IMR-90 (cell line): ENCODE results near the gene ADGRL3. TPM values are rescaled to one million over a fixed set of nuclear protein-coding genes. Genes with fewer than 3 reads are reported as not detected.

Source experiments
- ATAC-seq: fragments of 200-7000 bp; cut with Tn5 transposase; 2 replicates; pipeline ENCODE4 v1.9.1; 2020; ENCODE audit warnings: low read depth, mild to moderate bottlenecking, moderate library complexity
- BruUV-seq: library from RNA; stranded (reverse); fragments of 400-500 nt; replicated peaks from 2 replicates; lab custom pipeline; 2021; lab: Mats Ljungman, UMichigan
- CTCF ChIA-PET: fragments of 300-600 bp; formaldehyde crosslinking; extraction: SDS; loops from one replicate; lab custom pipeline; 2021; ENCODE audit warnings: antibody characterized with exemption; lab: Yijun Ruan, JAX
- POLR2A ChIA-PET: fragments of 300-600 bp; sonication (Branson Sonifier 250); formaldehyde crosslinking; loops from one replicate; lab custom pipeline; 2022; ENCODE audit warnings: antibody characterized with exemption; ENCODE audit not compliant: unreplicated experiment; lab: Charles Lee
- DNase-seq: peaks from one replicate; pipeline ENCODE4 v3.0.0; 2013
- H2AFZ ChIP-seq: replicated peaks from 2 replicates; pipeline ENCODE3; 2013; ENCODE audit warnings: low read length, mild to moderate bottlenecking; ENCODE audit not compliant: poor library complexity
- H2AK5ac ChIP-seq: 2 replicates; pipeline ENCODE4 v1.6.1; 2013; ENCODE audit warnings: low read depth, low read length, inconsistent platforms
- H2AK9ac ChIP-seq: replicated peaks from 2 replicates; pipeline ENCODE3; 2013; ENCODE audit warnings: mild to moderate bottlenecking, low read depth, low read length, moderate library complexity; ENCODE audit not compliant: poor library complexity
- H2BK120ac ChIP-seq: 2 replicates; pipeline ENCODE4 v1.6.1; 2013; ENCODE audit warnings: low read depth, low read length, inconsistent platforms
- H2BK15ac ChIP-seq: 3 replicates; pipeline ENCODE4 v1.6.1; 2013; ENCODE audit warnings: low read depth, low read length, inconsistent platforms
- H2BK20ac ChIP-seq: 2 replicates; pipeline ENCODE4 v1.6.1; 2013; ENCODE audit warnings: low read depth, mild to moderate bottlenecking, inconsistent platforms, low read length, moderate library complexity
- H2BK5ac ChIP-seq: 2 replicates; pipeline ENCODE4 v1.6.1; 2013; ENCODE audit warnings: mild to moderate bottlenecking, low read depth, low read length, inconsistent platforms; ENCODE audit not compliant: poor library complexity, severe bottlenecking
- H3K14ac ChIP-seq: replicated peaks from 2 replicates; pipeline ENCODE4 v1.6.1; 2013; ENCODE audit warnings: low read depth, low read length, inconsistent platforms
- H3K18ac ChIP-seq: 2 replicates; pipeline ENCODE4 v1.6.1; 2013; ENCODE audit warnings: low read depth, low read length, control low read depth
- H3K23ac ChIP-seq: 2 replicates; pipeline ENCODE4 v1.6.1; 2013; ENCODE audit warnings: low read depth, low read length, inconsistent platforms
- H3K27ac ChIP-seq: 2 replicates; pipeline ENCODE4 v1.5.1; 2013; ENCODE audit warnings: mild to moderate bottlenecking, control low read depth, low read length; ENCODE audit not compliant: insufficient read depth
- H3K27me3 ChIP-seq: 2 replicates; pipeline ENCODE4 v1.6.1; 2013; ENCODE audit warnings: low read length; ENCODE audit not compliant: control insufficient read depth, insufficient read depth
- H3K36me3 ChIP-seq: 2 replicates; pipeline ENCODE4 v1.6.1; 2013; ENCODE audit warnings: low read length, mixed read lengths; ENCODE audit not compliant: control insufficient read depth, insufficient read depth
- H3K4ac ChIP-seq: 2 replicates; pipeline ENCODE4 v1.6.1; 2013; ENCODE audit warnings: low read depth, low read length, inconsistent platforms
- H3K4me1 ChIP-seq: 2 replicates; pipeline ENCODE4 v1.6.1; 2013; ENCODE audit warnings: low read length, mixed read lengths; ENCODE audit not compliant: control insufficient read depth, insufficient read depth
- H3K4me2 ChIP-seq: 2 replicates; pipeline ENCODE4 v1.6.1; 2013; ENCODE audit warnings: low read depth, mild to moderate bottlenecking, control low read depth, low read length, moderate library complexity
- H3K4me3 ChIP-seq: 2 replicates; pipeline ENCODE4 v1.5.1; 2013; ENCODE audit warnings: low read depth, mild to moderate bottlenecking, control low read depth, low read length, moderate library complexity; ENCODE audit not compliant: insufficient read depth
- H3K56ac ChIP-seq: 2 replicates; pipeline ENCODE4 v1.6.1; 2013; ENCODE audit warnings: low read length, inconsistent platforms; ENCODE audit not compliant: insufficient read depth; ENCODE audit errors: extremely low read depth
- H3K79me1 ChIP-seq, 2 experiments: 2 replicates each; pipeline ENCODE4 v1.6.1; 2013; ENCODE audit warnings: low read length in 2 of 2, inconsistent platforms in 1 of 2, low read depth in 1 of 2
- H3K9ac ChIP-seq: 2 replicates; pipeline ENCODE4 v1.6.1; 2013; ENCODE audit warnings: low read depth, low read length, control low read depth
- H3K9me1 ChIP-seq: 2 replicates; pipeline ENCODE4 v1.6.1; 2013; ENCODE audit warnings: low read length, inconsistent platforms; ENCODE audit not compliant: insufficient read depth
- H3K9me3 ChIP-seq: 2 replicates; pipeline ENCODE4 v1.6.1; 2013; ENCODE audit warnings: low read length; ENCODE audit not compliant: control insufficient read depth, insufficient read depth
- H4K20me1 ChIP-seq: 2 replicates; pipeline ENCODE4 v1.6.1; 2013; ENCODE audit warnings: low read length, inconsistent platforms; ENCODE audit not compliant: insufficient read depth
- H4K5ac ChIP-seq: 2 replicates; pipeline ENCODE4 v1.6.1; 2013; ENCODE audit warnings: mild to moderate bottlenecking, low read depth, low read length, control low read depth
- H4K8ac ChIP-seq, 2 experiments: 2 replicates each; pipeline ENCODE4 v1.6.1; 2013; ENCODE audit warnings: low read depth in 2 of 2, low read length in 2 of 2, control low read depth in 1 of 2, inconsistent platforms in 1 of 2
- H4K91ac ChIP-seq: 2 replicates; pipeline ENCODE4 v1.6.1; 2013; ENCODE audit warnings: low read depth, low read length, inconsistent platforms; ENCODE audit not compliant: insufficient read depth
- BHLHE40 ChIP-seq: fragments of 150-350 bp; IDR thresholded peaks from 2 replicates; pipeline ENCODE4 v1.6.1; 2016; ENCODE audit warnings: mild to moderate bottlenecking, low read depth, low read length
- CEBPB ChIP-seq: IDR thresholded peaks from 2 replicates; pipeline ENCODE4 v1.6.1; 2012; ENCODE audit warnings: low read depth, low read length, improper control_type of control experiment
- FOS ChIP-seq: fragments of 150-350 bp; IDR thresholded peaks from 2 replicates; pipeline ENCODE4 v1.6.1; 2016; ENCODE audit warnings: low read depth, low read length
- MAFK ChIP-seq: IDR thresholded peaks from 2 replicates; pipeline ENCODE4 v1.6.1; 2012; ENCODE audit warnings: low read depth, low read length, improper control_type of control experiment
- MAZ ChIP-seq: IDR thresholded peaks from 2 replicates; pipeline ENCODE4 v1.6.1; 2012; ENCODE audit warnings: low read depth, mild to moderate bottlenecking, low read length, improper control_type of control experiment, moderate library complexity, borderline replicate concordance
- MXI1 ChIP-seq: IDR thresholded peaks from 2 replicates; pipeline ENCODE4 v1.6.1; 2012; ENCODE audit warnings: low read depth, mild to moderate bottlenecking, low read length, moderate library complexity, borderline replicate concordance
- NFE2L2 ChIP-seq: fragments of 150-350 bp; IDR thresholded peaks from 2 replicates; pipeline ENCODE4 v1.6.1; 2016; ENCODE audit warnings: low read depth, mild to moderate bottlenecking, low read length
- POLR2A ChIP-seq: IDR thresholded peaks from 2 replicates; pipeline ENCODE4 v1.6.1; 2012; ENCODE audit warnings: mild to moderate bottlenecking, low read depth, low read length
- RAD21 ChIP-seq: IDR thresholded peaks from 2 replicates; pipeline ENCODE4 v1.6.1; 2012; ENCODE audit warnings: low read length, improper control_type of control experiment
- RCOR1 ChIP-seq: IDR thresholded peaks from 2 replicates; pipeline ENCODE4 v1.6.1; 2012; ENCODE audit warnings: mild to moderate bottlenecking, low read length, improper control_type of control experiment; ENCODE audit not compliant: insufficient replicate concordance
- RFX5 ChIP-seq: IDR thresholded peaks from 2 replicates; pipeline ENCODE4 v1.8.0; 2012; ENCODE audit warnings: low read depth, mild to moderate bottlenecking, low read length, moderate library complexity
- SMC3 ChIP-seq: fragments of 150-350 bp; IDR thresholded peaks from 2 replicates; pipeline ENCODE4 v1.6.1; 2016; ENCODE audit warnings: low read depth, mild to moderate bottlenecking, antibody characterized with exemption, low read length, moderate library complexity
- WGBS, 2 experiments: methylation state at CpG; one replicate each; pipeline versions ENCODE4 v1.1.5 to v1.1.7; 2013; ENCODE audit warnings: missing lambda C conversion rate in 2 of 2; ENCODE audit not compliant: insufficient read length in 1 of 2; ENCODE audit errors: extremely low coverage in 2 of 2; 5-methylcytosine and 5-hydroxymethylcytosine counted together
- dilution Hi-C: fragments of 300-500 bp; cut with HindIII; formaldehyde crosslinking; loops from one replicate; pipeline ENCODE4 v1.14.3; 2018; ENCODE audit warnings: low sequenced_read_pairs; ENCODE audit not compliant: unreplicated experiment
- in situ Hi-C: fragments of 300-500 bp; cut with MboI; formaldehyde crosslinking; loops from 3 replicates; pipeline ENCODE4 v1.14.3; 2019; ENCODE audit warnings: low sequenced_read_pairs, inconsistent platforms, mixed read lengths
- intact Hi-C: fragments of 100-400 bp; cut with micrococcal nuclease; formaldehyde crosslinking; loops from 2 replicates; pipeline ENCODE4 v1.10.0; 2022
- polyA plus RNA-seq, 3 experiments: library from polyadenylated mRNA; depleted of rRNA; stranded (reverse); fragments of >200 nt; gene quantifications; 2 replicates each; pipeline ENCODE4 v1.2.3, GENCODE V29; 2012; ENCODE audit warnings: low replicate concordance in 1 of 3
- total RNA-seq: library from RNA; depleted of rRNA; stranded (reverse); fragments of >200 nt; gene quantifications from 2 replicates; pipeline ENCODE4 v1.2.3, GENCODE V29; 2012
- TF ChIP-seq, protein P1 (sequence below): fragments of 150-350 bp; IDR thresholded peaks from 2 replicates; pipeline ENCODE4 v1.6.1; 2016; ENCODE audit warnings: low read depth, mild to moderate bottlenecking, low read length, moderate library complexity, borderline replicate concordance
- TF ChIP-seq, protein P2 (sequence below): fragments of 150-350 bp; IDR thresholded peaks from 2 replicates; pipeline ENCODE4 v1.6.1; 2017; ENCODE audit warnings: mild to moderate bottlenecking, antibody characterized with exemption, low read length, low read depth

The ADGRL3 gene
- total and polyA plus RNA-seq, 2 of the 4 experiments (the other 2 are of a cell fraction), result 0.46 to 2.5 TPM

DNA sequence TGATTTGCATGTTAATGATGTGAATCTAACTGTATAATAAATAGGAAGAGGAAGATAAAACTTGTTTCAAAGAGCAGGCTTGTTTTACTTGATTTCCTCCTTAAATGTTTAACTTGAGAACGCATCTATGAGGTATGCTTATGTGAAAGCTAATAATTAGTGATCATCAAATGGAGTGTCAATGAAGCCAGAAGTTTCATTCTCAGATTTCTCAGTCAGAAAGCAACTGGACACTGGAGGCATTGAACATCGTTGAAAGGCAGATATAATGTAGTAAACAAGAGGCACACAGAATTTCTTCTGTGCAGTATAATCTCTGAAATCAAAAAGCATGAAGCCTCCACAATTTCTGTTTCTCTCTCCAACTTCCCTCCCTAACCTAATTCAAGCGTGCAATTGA lies 672.9 kb downstream of the ADGRL3 start:
- no peak overlapping the region for H3K23ac ChIP-seq
- no peak overlapping the region for H3K4ac ChIP-seq
- TF ChIP-seq MAZ, result no peak
- TF ChIP-seq, protein P1, sequence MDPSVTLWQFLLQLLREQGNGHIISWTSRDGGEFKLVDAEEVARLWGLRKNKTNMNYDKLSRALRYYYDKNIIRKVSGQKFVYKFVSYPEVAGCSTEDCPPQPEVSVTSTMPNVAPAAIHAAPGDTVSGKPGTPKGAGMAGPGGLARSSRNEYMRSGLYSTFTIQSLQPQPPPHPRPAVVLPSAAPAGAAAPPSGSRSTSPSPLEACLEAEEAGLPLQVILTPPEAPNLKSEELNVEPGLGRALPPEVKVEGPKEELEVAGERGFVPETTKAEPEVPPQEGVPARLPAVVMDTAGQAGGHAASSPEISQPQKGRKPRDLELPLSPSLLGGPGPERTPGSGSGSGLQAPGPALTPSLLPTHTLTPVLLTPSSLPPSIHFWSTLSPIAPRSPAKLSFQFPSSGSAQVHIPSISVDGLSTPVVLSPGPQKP, result no peak
- no peak for TF ChIP-seq POLR2A
- TF ChIP-seq NFE2L2, result no peak
- TF ChIP-seq CEBPB, result no peak
- no peak for TF ChIP-seq RFX5
- TF ChIP-seq, protein P2, sequence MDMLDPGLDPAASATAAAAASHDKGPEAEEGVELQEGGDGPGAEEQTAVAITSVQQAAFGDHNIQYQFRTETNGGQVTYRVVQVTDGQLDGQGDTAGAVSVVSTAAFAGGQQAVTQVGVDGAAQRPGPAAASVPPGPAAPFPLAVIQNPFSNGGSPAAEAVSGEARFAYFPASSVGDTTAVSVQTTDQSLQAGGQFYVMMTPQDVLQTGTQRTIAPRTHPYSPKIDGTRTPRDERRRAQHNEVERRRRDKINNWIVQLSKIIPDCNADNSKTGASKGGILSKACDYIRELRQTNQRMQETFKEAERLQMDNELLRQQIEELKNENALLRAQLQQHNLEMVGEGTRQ, result no peak
- no peak for TF ChIP-seq RAD21
- TF ChIP-seq MXI1, result no peak
- TF ChIP-seq RCOR1, result no peak
- no peak for TF ChIP-seq FOS
- TF ChIP-seq MAFK, result no peak
- TF ChIP-seq SMC3, result no peak
- no peak for TF ChIP-seq BHLHE40
- WGBS, 2 experiments, result no CpG with 5 or more reads among the region's 3 CpGs
- dilution Hi-C loops, result no loop called here
- H3K4me3 ChIP-seq, result no peak overlapping the region
- H3K27me3 ChIP-seq, result no peaks in the 10 kb centered on the region
- H3K9me3 ChIP-seq, result no peaks in the 10 kb centered on the region
- no peak overlapping the region for H3K4me2 ChIP-seq
- no peaks in the 10 kb centered on the region for H3K4me1 ChIP-seq
- H4K8ac ChIP-seq, result no peak overlapping the region
- no peak overlapping the region for H2AFZ ChIP-seq
- no peak overlapping the region for H2BK15ac ChIP-seq
- H3K36me3 ChIP-seq, result no peaks in the 10 kb centered on the region
- CTCF ChIA-PET, result no interaction called here
- H4K5ac ChIP-seq, result no peak overlapping the region
- no peak overlapping the region for H2BK120ac ChIP-seq
- no peaks in the 10 kb centered on the region for H4K20me1 ChIP-seq
- DNase-seq (no peak), ATAC-seq (no peak)
- BruUV-seq, result no TSS peak
- no peak overlapping the region for H2AK5ac ChIP-seq
- in situ Hi-C loops, result no loop called here
- no peak overlapping the region for H3K14ac ChIP-seq
- no peak overlapping the region for H3K56ac ChIP-seq
- H3K9ac ChIP-seq, result no peak overlapping the region
- POLR2A ChIA-PET, result no interaction called here
- H3K79me1 ChIP-seq, result no peaks in the 10 kb centered on the region
- no peak overlapping the region for H2AK9ac ChIP-seq
- H3K18ac ChIP-seq, result no peak overlapping the region
- no peaks in the 10 kb centered on the region for H3K9me1 ChIP-seq
- no peak overlapping the region for H3K27ac ChIP-seq
- no peak overlapping the region for H2BK5ac ChIP-seq
- H2BK20ac ChIP-seq, result no peak overlapping the region
- intact Hi-C loops, result no loop called here
- no peak overlapping the region for H4K91ac ChIP-seq
